Activated effector memory CD4-positive, alpha-beta T cell treated with anti-CD3 and anti-CD28 coated beads, Interleukin-2, amount 50 U/mL, for 16 hours (primary cell): ENCODE measurements around the gene LARP1.
"Not testable (repeated sequence)": the region's sequence is repeated elsewhere in the genome, so short reads cannot be mapped to it uniquely, and the experiment has no call there.

ENCODE experiments used
- DNase-seq: peaks from one replicate; pipeline ENCODE4 v3.0.0-alpha.2; 2020

LARP1 gene

GRCh38 chr5:154755361-154756008 is at the start of gene LARP1:
Gene LARP1, plus strand, starts transcription at chr5:154755377. Its CDS starts 381 bp downstream, at chr5:154755758.
- DNase-seq, result peak; percentile 80

GRCh38 chr5:154706416-154706815 is 48.8 kb upstream of the LARP1 start:
- DNase-seq, result no peak

- no peak for DNase-seq
Measured at GRCh38 chr5:154707641-154708040, 47.5 kb upstream of the LARP1 start.

GRCh38 chr5:154708207-154708606 is 47.0 kb upstream of the LARP1 start:
- DNase-seq, result no peak

GRCh38 chr5:154708846-154709245 is 46.3 kb upstream of the LARP1 start:
- no peak for DNase-seq

DNA sequence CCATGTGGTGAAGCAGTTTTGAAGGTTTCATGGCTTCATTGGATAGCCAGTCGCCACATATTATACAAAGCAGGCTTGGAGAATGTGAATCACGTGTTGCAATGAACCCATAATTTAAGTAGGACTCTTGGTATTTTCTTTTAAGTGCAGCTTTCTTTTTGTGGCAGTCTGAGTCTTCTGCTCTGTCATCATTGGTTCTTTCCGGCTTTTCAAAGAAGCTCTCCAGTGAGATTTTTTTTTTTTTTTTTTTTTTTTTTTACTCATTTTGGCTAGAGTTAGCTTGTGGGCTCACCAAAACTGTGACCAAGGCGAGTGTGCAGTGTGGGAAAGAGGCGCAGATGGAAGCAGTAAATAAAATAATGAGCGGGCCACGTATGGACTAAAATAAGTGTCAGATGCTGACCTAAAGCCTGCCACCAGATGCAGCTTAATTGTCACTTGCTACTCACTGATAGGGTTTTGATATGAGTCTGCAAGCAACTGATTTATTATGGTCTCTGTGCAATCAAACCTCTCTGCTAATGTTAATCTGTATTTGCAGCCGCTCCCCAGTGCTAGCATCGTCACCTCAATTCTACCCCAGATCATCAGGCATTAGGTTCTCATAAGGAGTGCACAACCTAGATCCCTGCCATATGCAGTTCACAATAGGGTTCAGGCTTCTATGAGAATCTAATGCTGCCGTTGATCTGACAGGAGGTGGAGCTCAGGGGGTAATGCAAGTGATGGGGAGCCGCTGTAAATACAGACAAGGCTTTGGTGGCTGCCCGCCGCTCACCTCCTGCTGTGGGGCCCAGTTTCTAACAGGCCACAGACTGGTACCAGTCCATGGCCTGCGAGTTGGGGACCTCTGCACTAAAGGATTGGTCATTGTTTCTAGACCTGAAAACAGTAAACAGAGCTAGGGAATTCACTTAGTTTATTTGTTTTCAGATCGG is 45.5 kb upstream of the LARP1 start:
- no peak for DNase-seq

GRCh38 chr5:154712518-154713437 is 42.4 kb upstream of the LARP1 start:
- no peak for DNase-seq

DNA sequence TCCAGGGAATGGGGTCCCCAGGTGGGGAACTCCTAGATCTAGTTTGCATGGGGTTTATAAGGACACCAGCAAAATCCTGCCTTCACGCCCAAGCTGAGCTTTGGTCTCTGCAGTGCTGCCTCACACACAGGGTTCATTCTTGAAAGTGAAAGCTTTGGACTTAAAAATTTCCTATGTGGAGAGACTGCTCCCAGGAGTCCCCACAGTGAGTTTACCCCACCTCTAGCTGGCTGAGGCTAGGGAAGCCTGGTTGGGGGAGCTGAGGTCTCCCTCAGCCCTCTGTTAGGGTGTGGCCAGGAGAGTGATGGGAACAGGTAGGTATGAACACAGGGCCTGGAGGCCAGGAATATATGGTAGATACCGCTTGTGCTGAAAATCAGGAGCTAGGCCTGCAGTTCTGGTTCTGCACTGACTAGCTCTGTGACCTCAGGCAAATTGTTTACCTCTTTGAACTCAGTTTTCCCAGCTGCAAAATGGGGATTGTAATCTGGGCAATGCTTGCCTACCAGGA is 41.5 kb upstream of the LARP1 start:
- no peak for DNase-seq

DNA sequence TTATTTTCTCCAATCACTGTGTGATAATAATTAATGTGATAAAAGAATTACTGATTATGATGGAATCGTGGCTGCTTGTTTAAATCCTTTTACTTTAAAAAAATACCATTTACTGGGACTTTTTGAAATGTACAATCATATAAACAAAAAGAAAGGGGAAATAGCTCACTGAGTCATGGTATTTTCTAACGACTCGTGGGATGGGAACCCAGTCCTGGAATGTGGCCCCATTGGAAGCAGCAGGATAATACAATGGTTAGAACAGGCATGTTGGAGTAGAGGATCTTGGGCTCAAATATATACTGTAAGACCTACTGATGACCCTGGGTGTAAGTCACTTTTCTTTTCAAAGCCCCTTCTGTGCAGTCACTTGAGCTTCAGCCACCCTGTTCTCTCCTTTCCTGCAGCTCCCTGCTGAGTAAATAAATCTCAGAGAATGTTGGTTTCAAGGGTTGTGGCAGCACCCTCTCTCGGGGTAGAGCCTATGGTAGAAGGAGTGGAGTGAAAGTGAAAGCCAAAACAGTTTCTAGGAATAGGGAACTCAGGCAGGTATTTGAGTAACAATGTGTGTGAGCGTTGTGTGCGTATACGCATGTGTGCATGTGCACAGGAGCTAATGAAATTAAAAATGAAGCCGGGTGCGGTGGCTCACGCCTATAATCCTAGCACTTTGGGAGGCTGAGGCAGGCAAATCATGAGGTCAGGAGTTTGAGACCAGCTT is 40.8 kb upstream of the LARP1 start:
- no peak for DNase-seq

DNA sequence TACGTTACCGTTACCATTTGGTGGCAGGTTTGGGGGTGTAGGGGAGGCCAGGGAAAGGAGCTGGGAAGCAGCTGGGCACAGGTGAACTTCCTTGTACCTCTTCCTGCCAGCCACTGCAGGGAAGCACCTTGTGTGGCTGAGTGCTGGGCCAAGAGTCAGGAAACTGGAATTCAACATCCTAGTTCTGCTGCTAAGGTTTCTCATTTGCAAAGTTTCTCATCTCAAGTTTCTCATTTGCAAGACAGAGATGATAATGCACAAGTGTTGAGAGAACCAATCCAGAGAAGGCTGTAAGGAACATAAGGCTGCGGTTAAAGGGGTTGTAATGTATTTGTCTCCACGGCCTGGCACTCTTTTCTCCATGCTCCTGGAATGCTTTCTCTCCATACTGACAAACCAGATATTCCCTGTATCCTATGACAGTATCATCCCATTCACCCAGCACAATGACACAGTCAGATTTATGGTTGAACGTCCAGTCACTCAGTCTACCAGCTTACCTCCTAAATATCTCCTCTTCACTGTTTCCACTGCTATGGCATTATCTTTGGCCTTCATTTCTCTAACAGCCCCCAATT is 33.6 kb upstream of the LARP1 start:
- no peak for DNase-seq

DNA sequence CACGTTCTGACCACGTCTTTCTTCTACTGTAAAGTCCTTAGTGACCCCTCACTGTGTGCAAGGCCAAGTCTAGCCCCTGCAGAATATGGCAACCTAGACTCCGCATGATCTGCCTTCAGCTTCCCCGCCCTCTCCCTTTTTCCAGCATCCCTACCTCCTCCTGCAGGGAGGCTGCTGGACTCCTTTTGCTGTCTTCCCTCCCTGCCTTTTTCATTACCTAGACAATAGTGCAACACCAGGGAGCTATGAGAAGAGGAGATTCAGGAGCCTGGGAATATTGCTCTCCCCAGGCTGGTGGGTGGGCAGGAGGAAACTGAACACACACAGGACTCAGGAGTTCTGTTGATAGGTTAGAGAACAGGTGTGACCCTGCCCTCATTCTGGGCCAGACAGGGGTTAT is 33.1 kb upstream of the LARP1 start:
- no peak for DNase-seq

- no peak for DNase-seq
Measured at GRCh38 chr5:154722936-154723335, 32.2 kb upstream of the LARP1 start.

DNA sequence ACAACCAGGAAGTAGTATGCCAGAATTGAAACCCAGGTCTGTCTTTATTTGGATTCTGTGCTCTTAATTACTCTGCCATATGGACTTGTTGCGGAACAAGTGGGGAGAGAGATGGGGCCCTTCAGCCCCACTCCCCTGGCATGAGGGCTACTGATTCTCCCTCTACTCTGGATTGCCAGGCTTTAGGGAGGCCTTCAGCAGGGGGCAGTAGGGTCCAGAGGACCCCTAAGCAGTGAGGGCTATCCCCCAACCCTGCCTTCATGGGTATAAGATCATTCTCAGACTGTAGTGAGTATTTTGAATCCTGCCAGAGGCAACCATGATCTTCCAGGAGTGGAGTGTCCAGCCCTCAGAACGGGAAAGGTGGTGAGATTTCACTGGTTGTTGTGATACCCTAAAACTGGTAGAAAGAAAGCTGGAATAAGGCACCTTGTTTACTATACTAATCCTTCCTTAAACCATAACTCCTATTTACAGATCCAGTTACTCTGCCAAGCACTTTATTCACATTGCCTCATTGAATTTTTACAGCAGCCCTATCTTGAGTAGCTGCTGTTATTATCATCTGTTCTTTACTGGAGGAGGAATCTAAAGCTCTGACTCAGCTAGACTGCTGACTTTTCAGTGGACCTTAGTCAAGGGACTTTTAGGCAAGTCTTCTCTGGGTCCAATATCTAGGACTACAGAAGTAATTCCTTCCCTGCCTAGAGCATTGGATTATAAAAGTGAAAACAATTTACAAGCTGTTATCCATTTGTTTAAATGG is 31.3 kb upstream of the LARP1 start:
- DNase-seq, result no peak

DNA sequence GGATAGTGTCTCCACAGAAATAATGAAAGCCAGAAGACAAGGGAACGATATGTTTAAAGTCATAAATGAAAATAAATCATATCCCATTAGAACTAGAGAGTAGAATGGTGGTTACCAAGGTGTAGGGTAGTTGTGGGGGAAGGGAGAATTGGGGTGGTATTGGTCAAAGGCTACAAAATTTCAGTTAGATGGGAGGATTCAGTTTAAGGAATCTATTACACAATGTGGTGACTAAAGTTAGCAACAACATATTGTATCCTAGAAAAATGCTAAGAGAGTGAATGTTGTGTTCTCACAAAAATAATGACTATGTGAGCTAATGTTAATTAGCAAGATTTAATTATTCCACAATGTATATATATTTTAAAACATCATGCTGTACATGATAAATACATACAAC is 27.8 kb upstream of the LARP1 start:
- DNase-seq, result no peak

GRCh38 chr5:154728939-154729588 is 26.1 kb upstream of the LARP1 start:
- no peak for DNase-seq

GRCh38 chr5:154729613-154730012 is 25.6 kb upstream of the LARP1 start:
- no peak for DNase-seq

- not testable (repeated sequence) for DNase-seq
Measured at GRCh38 chr5:154730761-154731160, 24.4 kb upstream of the LARP1 start.

GRCh38 chr5:154732212-154732611 is 23.0 kb upstream of the LARP1 start:
- DNase-seq, result no peak

GRCh38 chr5:154734370-154735248 is 20.6 kb upstream of the LARP1 start:
- DNase-seq, result peak; percentile 21
